WTC11 (cell line): Measurements from ENCODE around the gene GNAT3. TPM values are rescaled to one million over a fixed set of nuclear protein-coding genes. Genes with fewer than 3 reads are reported as not detected.

Experiments
- ATAC-seq: fragments of 200-7000 bp; cut with Tn5 transposase; 2 replicates; pipeline ENCODE4 v1.10.0; 2021; ENCODE audit warnings: mild to moderate bottlenecking, moderate library complexity
- CTCF ChIA-PET: fragments of 300-600 bp; sonication (Branson Sonifier 250); formaldehyde crosslinking; loops from one replicate; lab custom pipeline; 2021; ENCODE audit warnings: antibody characterized with exemption; lab: Charles Lee
- POLR2A ChIA-PET: fragments of 350-600 bp; sonication (Branson Sonifier 250); formaldehyde crosslinking; loops from one replicate; lab custom pipeline; 2021; ENCODE audit warnings: antibody characterized with exemption; lab: Charles Lee
- DNase-seq: peaks from one replicate; pipeline ENCODE4 v3.0.0; 2021; ENCODE audit warnings: low spot score
- H3K27ac Mint-ChIP-seq: 2 replicates; pipeline ENCODE4 v1.8.0; 2021; ENCODE audit warnings: mixed read lengths
- H3K27me3 Mint-ChIP-seq: 2 replicates; pipeline ENCODE4 v1.8.0; 2021; ENCODE audit warnings: low read depth, mild to moderate bottlenecking, moderate library complexity, mixed read lengths
- H3K36me3 Mint-ChIP-seq: 2 replicates; pipeline ENCODE4 v1.8.0; 2021; ENCODE audit warnings: mixed read lengths
- H3K4me1 Mint-ChIP-seq: 2 replicates; pipeline ENCODE4 v1.8.0; 2022; ENCODE audit warnings: mixed read lengths
- H3K4me3 Mint-ChIP-seq: 2 replicates; pipeline ENCODE4 v1.8.0; 2021; ENCODE audit warnings: mild to moderate bottlenecking, moderate library complexity, mixed read lengths
- H3K9me3 Mint-ChIP-seq: 2 replicates; pipeline ENCODE4 v1.8.0; 2021; ENCODE audit warnings: mixed read lengths
- CBFB ChIP-seq: sonication (generic); formaldehyde crosslinking; IDR thresholded peaks from 2 replicates; pipeline ENCODE4 v1.8.1; 2022; ENCODE audit warnings: mild to moderate bottlenecking, low read depth, missing genetic modification reagents
- CREM ChIP-seq: sonication (generic); formaldehyde crosslinking; IDR thresholded peaks from 2 replicates; pipeline ENCODE4 v1.8.1; 2022; ENCODE audit warnings: mild to moderate bottlenecking, missing genetic modification reagents, moderate library complexity
- ESRRA ChIP-seq: sonication (generic); formaldehyde crosslinking; IDR thresholded peaks from 2 replicates; pipeline ENCODE4 v1.8.1; 2022; ENCODE audit warnings: mild to moderate bottlenecking, missing genetic modification reagents, borderline replicate concordance
- FOXJ3 ChIP-seq: sonication (generic); formaldehyde crosslinking; IDR thresholded peaks from 2 replicates; pipeline ENCODE4 v1.9.0; 2021; ENCODE audit warnings: missing genetic modification reagents, mild to moderate bottlenecking, borderline replicate concordance
- FOXP1 ChIP-seq: sonication (generic); formaldehyde crosslinking; IDR thresholded peaks from 2 replicates; pipeline ENCODE4 v1.8.0; 2022; ENCODE audit warnings: missing genetic modification reagents, mild to moderate bottlenecking, moderate library complexity, borderline replicate concordance
- JAZF1 ChIP-seq: fragments of 250-450 bp; sonication (Bioruptor Pico); IDR thresholded peaks from 2 replicates; pipeline ENCODE4 v1.9.0; 2021; ENCODE audit warnings: moderate library complexity, mild to moderate bottlenecking, inconsistent platforms
- KAT7 ChIP-seq: sonication (generic); formaldehyde crosslinking; IDR thresholded peaks from 2 replicates; pipeline ENCODE4 v1.8.1; 2023; ENCODE audit warnings: missing genetic modification reagents, mild to moderate bottlenecking, borderline replicate concordance
- MXD4 ChIP-seq: fragments of 250-450 bp; sonication (Bioruptor Pico); IDR thresholded peaks from 2 replicates; pipeline ENCODE4 v1.8.0; 2021; ENCODE audit warnings: mild to moderate bottlenecking, moderate library complexity, borderline replicate concordance
- NFATC4 ChIP-seq: fragments of 250-450 bp; sonication (Bioruptor Pico); IDR thresholded peaks from 2 replicates; pipeline ENCODE4 v1.9.0; 2021; ENCODE audit warnings: mild to moderate bottlenecking
- NFYB ChIP-seq: sonication (generic); formaldehyde crosslinking; conservative IDR thresholded peaks from 2 replicates; pipeline ENCODE4 v1.8.0; 2022; ENCODE audit warnings: low read depth, missing genetic modification reagents
- SMAD3 ChIP-seq: sonication (generic); formaldehyde crosslinking; IDR thresholded peaks from 2 replicates; pipeline ENCODE4 v1.8.0; 2022; ENCODE audit warnings: missing genetic modification reagents, mild to moderate bottlenecking, borderline replicate concordance
- TEAD4 ChIP-seq: sonication (generic); formaldehyde crosslinking; IDR thresholded peaks from 2 replicates; pipeline ENCODE4 v1.8.0; 2022; ENCODE audit warnings: mild to moderate bottlenecking, missing genetic modification reagents
- ZNF138 ChIP-seq: sonication (generic); formaldehyde crosslinking; conservative IDR thresholded peaks from 2 replicates; pipeline ENCODE4 v1.8.1; 2022; ENCODE audit warnings: mild to moderate bottlenecking, moderate library complexity, missing genetic modification reagents
- ZNF232 ChIP-seq: sonication (generic); formaldehyde crosslinking; IDR thresholded peaks from 2 replicates; pipeline ENCODE4 v1.8.0; 2022; ENCODE audit warnings: mild to moderate bottlenecking, missing genetic modification reagents
- total RNA-seq: library from RNA; stranded (reverse); gene quantifications from 3 replicates; pipeline ENCODE4 v1.2.3, GENCODE V29; 2021
- TF ChIP-seq, protein P1 (sequence below): sonication (generic); formaldehyde crosslinking; IDR thresholded peaks from 2 replicates; pipeline ENCODE4 v1.8.0; 2023; ENCODE audit warnings: missing genetic modification reagents, mild to moderate bottlenecking, borderline replicate concordance
- TF ChIP-seq, protein P2 (sequence below): sonication (generic); formaldehyde crosslinking; IDR thresholded peaks from 2 replicates; pipeline ENCODE4 v1.8.0; 2023; ENCODE audit warnings: missing genetic modification reagents
- TF ChIP-seq, protein P3 (sequence below): fragments of 200-600 bp; IDR thresholded peaks from 2 replicates; pipeline ENCODE4 v1.8.0; 2022; ENCODE audit warnings: antibody characterized with exemption
- TF ChIP-seq, protein P4 (sequence below): sonication (generic); formaldehyde crosslinking; IDR thresholded peaks from 2 replicates; pipeline ENCODE4 v1.8.1; 2022; ENCODE audit warnings: missing genetic modification reagents, borderline replicate concordance
- TF ChIP-seq, protein P5 (sequence below): sonication (generic); formaldehyde crosslinking; IDR thresholded peaks from 2 replicates; pipeline ENCODE4 v1.8.1; 2022; ENCODE audit warnings: low read depth, missing genetic modification reagents, borderline replicate concordance
- TF ChIP-seq, protein P6 (sequence below): sonication (generic); formaldehyde crosslinking; IDR thresholded peaks from 2 replicates; pipeline ENCODE4 v1.8.0; 2022; ENCODE audit warnings: mild to moderate bottlenecking, missing genetic modification reagents
- TF ChIP-seq, protein P7 (sequence below): sonication (generic); formaldehyde crosslinking; conservative IDR thresholded peaks from 2 replicates; pipeline ENCODE4 v1.8.1; 2022; ENCODE audit warnings: mild to moderate bottlenecking, missing genetic modification reagents
- TF ChIP-seq, protein P8 (sequence below): sonication (generic); formaldehyde crosslinking; IDR thresholded peaks from 2 replicates; pipeline ENCODE4 v1.8.1; 2023; ENCODE audit warnings: mild to moderate bottlenecking, moderate library complexity, missing genetic modification reagents

Gene GNAT3
- total RNA-seq, 1 experiment from 2014 or later = not detected

DNA sequence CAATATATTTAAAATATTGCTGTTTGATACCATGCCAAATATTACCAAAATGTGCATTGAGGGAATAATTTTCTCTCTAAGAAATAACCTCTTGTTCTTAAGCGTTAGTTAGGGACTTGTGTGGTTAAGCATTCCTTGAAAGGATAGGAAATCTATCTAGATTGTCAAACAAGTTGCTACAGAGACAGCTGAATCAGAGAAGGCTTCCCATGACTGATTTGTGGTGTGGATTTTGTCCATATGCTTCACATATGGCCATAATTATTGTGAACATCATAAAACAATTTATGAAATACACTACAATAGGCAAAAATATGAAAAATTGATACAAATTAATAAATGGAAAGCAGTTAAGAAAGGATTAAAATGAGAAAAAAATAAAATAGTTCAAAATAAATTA, 96.3 kb downstream of the GNAT3 start (continued):
- TF ChIP-seq, protein P1, sequence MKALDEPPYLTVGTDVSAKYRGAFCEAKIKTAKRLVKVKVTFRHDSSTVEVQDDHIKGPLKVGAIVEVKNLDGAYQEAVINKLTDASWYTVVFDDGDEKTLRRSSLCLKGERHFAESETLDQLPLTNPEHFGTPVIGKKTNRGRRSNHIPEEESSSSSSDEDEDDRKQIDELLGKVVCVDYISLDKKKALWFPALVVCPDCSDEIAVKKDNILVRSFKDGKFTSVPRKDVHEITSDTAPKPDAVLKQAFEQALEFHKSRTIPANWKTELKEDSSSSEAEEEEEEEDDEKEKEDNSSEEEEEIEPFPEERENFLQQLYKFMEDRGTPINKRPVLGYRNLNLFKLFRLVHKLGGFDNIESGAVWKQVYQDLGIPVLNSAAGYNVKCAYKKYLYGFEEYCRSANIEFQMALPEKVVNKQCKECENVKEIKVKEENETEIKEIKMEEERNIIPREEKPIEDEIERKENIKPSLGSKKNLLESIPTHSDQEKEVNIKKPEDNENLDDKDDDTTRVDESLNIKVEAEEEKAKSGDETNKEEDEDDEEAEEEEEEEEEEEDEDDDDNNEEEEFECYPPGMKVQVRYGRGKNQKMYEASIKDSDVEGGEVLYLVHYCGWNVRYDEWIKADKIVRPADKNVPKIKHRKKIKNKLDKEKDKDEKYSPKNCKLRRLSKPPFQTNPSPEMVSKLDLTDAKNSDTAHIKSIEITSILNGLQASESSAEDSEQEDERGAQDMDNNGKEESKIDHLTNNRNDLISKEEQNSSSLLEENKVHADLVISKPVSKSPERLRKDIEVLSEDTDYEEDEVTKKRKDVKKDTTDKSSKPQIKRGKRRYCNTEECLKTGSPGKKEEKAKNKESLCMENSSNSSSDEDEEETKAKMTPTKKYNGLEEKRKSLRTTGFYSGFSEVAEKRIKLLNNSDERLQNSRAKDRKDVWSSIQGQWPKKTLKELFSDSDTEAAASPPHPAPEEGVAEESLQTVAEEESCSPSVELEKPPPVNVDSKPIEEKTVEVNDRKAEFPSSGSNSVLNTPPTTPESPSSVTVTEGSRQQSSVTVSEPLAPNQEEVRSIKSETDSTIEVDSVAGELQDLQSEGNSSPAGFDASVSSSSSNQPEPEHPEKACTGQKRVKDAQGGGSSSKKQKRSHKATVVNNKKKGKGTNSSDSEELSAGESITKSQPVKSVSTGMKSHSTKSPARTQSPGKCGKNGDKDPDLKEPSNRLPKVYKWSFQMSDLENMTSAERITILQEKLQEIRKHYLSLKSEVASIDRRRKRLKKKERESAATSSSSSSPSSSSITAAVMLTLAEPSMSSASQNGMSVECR (CRISPR knock-in tag) = no peak
- TF ChIP-seq, protein P2, sequence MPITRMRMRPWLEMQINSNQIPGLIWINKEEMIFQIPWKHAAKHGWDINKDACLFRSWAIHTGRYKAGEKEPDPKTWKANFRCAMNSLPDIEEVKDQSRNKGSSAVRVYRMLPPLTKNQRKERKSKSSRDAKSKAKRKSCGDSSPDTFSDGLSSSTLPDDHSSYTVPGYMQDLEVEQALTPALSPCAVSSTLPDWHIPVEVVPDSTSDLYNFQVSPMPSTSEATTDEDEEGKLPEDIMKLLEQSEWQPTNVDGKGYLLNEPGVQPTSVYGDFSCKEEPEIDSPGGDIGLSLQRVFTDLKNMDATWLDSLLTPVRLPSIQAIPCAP (CRISPR knock-in tag) = no peak
- no peak for TF ChIP-seq FOXP1 (CRISPR knock-in tag)
- TF ChIP-seq, protein P3, sequence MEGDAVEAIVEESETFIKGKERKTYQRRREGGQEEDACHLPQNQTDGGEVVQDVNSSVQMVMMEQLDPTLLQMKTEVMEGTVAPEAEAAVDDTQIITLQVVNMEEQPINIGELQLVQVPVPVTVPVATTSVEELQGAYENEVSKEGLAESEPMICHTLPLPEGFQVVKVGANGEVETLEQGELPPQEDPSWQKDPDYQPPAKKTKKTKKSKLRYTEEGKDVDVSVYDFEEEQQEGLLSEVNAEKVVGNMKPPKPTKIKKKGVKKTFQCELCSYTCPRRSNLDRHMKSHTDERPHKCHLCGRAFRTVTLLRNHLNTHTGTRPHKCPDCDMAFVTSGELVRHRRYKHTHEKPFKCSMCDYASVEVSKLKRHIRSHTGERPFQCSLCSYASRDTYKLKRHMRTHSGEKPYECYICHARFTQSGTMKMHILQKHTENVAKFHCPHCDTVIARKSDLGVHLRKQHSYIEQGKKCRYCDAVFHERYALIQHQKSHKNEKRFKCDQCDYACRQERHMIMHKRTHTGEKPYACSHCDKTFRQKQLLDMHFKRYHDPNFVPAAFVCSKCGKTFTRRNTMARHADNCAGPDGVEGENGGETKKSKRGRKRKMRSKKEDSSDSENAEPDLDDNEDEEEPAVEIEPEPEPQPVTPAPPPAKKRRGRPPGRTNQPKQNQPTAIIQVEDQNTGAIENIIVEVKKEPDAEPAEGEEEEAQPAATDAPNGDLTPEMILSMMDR = no peak
- TF ChIP-seq, protein P4, sequence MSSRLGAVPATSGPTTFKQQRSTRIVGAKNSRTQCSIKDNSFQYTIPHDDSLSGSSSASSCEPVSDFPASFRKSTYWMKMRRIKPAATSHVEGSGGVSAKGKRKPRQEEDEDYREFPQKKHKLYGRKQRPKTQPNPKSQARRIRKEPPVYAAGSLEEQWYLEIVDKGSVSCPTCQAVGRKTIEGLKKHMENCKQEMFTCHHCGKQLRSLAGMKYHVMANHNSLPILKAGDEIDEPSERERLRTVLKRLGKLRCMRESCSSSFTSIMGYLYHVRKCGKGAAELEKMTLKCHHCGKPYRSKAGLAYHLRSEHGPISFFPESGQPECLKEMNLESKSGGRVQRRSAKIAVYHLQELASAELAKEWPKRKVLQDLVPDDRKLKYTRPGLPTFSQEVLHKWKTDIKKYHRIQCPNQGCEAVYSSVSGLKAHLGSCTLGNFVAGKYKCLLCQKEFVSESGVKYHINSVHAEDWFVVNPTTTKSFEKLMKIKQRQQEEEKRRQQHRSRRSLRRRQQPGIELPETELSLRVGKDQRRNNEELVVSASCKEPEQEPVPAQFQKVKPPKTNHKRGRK (CRISPR knock-in tag) = no peak
- no peak for TF ChIP-seq MXD4 (CRISPR knock-in tag)
- no peak for TF ChIP-seq NFATC4 (CRISPR knock-in tag)
- TF ChIP-seq ESRRA (CRISPR knock-in tag) = no peak
- TF ChIP-seq NFYB (CRISPR knock-in tag) = no peak
- TF ChIP-seq, all 79 proteins: peak for 0

DNA sequence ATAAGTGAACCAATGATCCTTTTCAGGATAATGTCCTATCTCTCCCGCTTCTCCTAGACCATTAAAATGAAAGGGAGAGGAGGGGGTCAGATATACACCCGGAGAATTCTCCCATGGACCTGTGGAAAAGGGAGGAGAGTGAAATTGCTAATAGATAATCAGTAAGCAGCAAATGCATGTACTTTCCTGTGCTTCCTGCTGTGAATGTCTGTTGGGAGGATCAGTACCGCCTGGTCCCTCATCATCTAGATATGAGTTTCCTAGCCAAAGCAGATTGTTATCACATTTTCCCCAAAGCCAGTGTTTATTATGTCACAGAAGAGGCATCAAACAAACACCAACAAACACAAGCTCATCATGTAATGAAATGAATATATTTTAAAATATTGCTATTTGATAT, 96.8 kb downstream of the GNAT3 start:
- no peak overlapping the region for H3K4me3 Mint-ChIP-seq
- H3K36me3 Mint-ChIP-seq = no peaks in the 10 kb centered on the region
- no peaks in the 10 kb centered on the region for H3K9me3 Mint-ChIP-seq
- H3K4me1 Mint-ChIP-seq = peaks cover 3% of the 10 kb centered on the region
- no peak for ATAC-seq
- ChIA-PET CTCF (no interaction called here), POLR2A (no interaction called here)
- no peak for DNase-seq
- no peaks in the 10 kb centered on the region for H3K27me3 Mint-ChIP-seq
- H3K27ac Mint-ChIP-seq = no peak overlapping the region
- TF ChIP-seq, protein P5, sequence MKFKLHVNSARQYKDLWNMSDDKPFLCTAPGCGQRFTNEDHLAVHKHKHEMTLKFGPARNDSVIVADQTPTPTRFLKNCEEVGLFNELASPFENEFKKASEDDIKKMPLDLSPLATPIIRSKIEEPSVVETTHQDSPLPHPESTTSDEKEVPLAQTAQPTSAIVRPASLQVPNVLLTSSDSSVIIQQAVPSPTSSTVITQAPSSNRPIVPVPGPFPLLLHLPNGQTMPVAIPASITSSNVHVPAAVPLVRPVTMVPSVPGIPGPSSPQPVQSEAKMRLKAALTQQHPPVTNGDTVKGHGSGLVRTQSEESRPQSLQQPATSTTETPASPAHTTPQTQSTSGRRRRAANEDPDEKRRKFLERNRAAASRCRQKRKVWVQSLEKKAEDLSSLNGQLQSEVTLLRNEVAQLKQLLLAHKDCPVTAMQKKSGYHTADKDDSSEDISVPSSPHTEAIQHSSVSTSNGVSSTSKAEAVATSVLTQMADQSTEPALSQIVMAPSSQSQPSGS = no peak
- TF ChIP-seq ZNF232 (CRISPR knock-in tag) (no peak), FOXJ3 (no peak), NFATC4 (CRISPR knock-in tag) (no peak), ZNF138 (no peak), TEAD4 (no peak), CREM (CRISPR knock-in tag) (no peak), JAZF1 (CRISPR knock-in tag) (no peak), CBFB (no peak), KAT7 (CRISPR knock-in tag) (no peak), SMAD3 (no peak)
- TF ChIP-seq, protein P6, sequence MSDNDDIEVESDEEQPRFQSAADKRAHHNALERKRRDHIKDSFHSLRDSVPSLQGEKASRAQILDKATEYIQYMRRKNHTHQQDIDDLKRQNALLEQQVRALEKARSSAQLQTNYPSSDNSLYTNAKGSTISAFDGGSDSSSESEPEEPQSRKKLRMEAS = no peak
- TF ChIP-seq, protein P7, sequence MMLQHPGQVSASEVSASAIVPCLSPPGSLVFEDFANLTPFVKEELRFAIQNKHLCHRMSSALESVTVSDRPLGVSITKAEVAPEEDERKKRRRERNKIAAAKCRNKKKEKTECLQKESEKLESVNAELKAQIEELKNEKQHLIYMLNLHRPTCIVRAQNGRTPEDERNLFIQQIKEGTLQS = no peak
- TF ChIP-seq, protein P3 = no peak
- TF ChIP-seq, protein P8, sequence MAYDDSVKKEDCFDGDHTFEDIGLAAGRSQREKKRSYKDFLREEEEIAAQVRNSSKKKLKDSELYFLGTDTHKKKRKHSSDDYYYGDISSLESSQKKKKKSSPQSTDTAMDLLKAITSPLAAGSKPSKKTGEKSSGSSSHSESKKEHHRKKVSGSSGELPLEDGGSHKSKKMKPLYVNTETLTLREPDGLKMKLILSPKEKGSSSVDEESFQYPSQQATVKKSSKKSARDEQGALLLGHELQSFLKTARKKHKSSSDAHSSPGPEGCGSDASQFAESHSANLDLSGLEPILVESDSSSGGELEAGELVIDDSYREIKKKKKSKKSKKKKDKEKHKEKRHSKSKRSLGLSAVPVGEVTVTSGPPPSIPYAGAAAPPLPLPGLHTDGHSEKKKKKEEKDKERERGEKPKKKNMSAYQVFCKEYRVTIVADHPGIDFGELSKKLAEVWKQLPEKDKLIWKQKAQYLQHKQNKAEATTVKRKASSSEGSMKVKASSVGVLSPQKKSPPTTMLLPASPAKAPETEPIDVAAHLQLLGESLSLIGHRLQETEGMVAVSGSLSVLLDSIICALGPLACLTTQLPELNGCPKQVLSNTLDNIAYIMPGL (CRISPR knock-in tag) = no peak
